Measurements from ENCODE around the gene KAT5. TPM values are rescaled to one million over a fixed set of nuclear protein-coding genes. Genes with fewer than 3 reads are reported as not detected.

The KAT5 gene
- total and polyA plus RNA-seq, 2 of the 13 experiments (the other 11 are each of a cell fraction or from before 2014, with no cell fraction given) = 35.2 to 48.3 TPM

DNA sequence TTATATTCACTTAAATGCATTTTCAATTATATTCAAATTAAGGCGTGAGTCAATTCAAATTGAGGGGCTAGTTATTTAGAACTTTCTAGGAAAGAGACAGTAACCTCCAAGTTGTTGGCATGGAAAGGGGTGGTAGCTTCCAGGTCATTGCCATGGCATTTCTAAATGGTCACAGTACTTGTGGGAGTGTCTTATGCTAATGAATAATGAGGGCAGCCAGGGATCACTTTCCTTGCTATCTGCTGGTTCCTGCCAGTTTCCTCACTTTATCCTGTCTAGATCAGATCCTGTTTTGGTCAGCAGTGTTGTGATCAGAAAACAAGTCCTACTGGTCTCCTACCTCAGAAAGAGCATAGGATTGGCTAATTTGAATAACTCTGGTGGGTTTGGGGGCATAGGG lies 30.3 kb downstream of the KAT5 start:
- H3K4me1 ChIP-seq (ENCODE audit: insufficient read depth, low read length) = peaks cover 8% of the 10 kb centered on the region
- ATAC-seq = no peak
- H3K4me2 ChIP-seq (ENCODE audit: low read depth, low read length) = no peak overlapping the region
- no peak for TF ChIP-seq U2AF1 (optimal IDR thresholded peaks at IDR 0.05; ENCODE audit: low read depth, low read length)
- TF ChIP-seq, protein P1, sequence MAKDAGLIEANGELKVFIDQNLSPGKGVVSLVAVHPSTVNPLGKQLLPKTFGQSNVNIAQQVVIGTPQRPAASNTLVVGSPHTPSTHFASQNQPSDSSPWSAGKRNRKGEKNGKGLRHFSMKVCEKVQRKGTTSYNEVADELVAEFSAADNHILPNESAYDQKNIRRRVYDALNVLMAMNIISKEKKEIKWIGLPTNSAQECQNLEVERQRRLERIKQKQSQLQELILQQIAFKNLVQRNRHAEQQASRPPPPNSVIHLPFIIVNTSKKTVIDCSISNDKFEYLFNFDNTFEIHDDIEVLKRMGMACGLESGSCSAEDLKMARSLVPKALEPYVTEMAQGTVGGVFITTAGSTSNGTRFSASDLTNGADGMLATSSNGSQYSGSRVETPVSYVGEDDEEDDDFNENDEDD (CRISPR knock-in tag; IDR thresholded peaks at IDR 0.05; ENCODE audit: borderline replicate concordance) = no peak
- TF ChIP-seq, protein P2, sequence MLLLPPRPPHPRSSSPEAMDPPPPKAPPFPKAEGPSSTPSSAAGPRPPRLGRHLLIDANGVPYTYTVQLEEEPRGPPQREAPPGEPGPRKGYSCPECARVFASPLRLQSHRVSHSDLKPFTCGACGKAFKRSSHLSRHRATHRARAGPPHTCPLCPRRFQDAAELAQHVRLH (CRISPR knock-in tag; IDR thresholded peaks at IDR 0.05; ENCODE audit: borderline replicate concordance, low read depth) = no peak
- no peak for TF ChIP-seq ZNF30 (CRISPR knock-in tag; IDR thresholded peaks at IDR 0.05)
- no peak overlapping the region for H2AFZ ChIP-seq (ENCODE audit: low read length)
- BruUV-seq (replicated peaks) = no TSS peak
- ChIA-PET CTCF (ENCODE audit: low intra/inter-chr PET ratio, low total read pairs) (no interaction called here), POLR2A (no interaction called here)
- H3K9ac ChIP-seq (ENCODE audit: insufficient read depth, low read depth, low read length) = no peak overlapping the region
- 61% methylated on average over 1 of the region's 1 CpG for WGBS (ENCODE audit: low lambda C conversion rate)
- DNase-seq (ENCODE audit: low spot score) = no peak
- H3K27me3 ChIP-seq (ENCODE audit: control insufficient read depth in 1 of 2, insufficient read depth in 2 of 2, low read length in 2 of 2) = no peaks in the 10 kb centered on the region
- no peaks in the 10 kb centered on the region for H3K79me2 ChIP-seq (ENCODE audit: insufficient read depth, low read length)
- no peak overlapping the region for H3K27ac ChIP-seq (ENCODE audit: extremely low read length, insufficient read depth, low read length)
- intact Hi-C loops (cut with micrococcal nuclease; ENCODE audit: unreplicated experiment) = no loop called here
- no peaks in the 10 kb centered on the region for H3K9me3 ChIP-seq (ENCODE audit: low read length)
- H3K4me3 ChIP-seq (replicated peaks in 1 of 3; ENCODE audit: insufficient read depth in 1 of 3, low read depth in 2 of 3, low read length in 3 of 3) = no peak overlapping the region
- in situ Hi-C loops (cut with HindIII; ENCODE audit: extremely low pct_ligation_motif_present, low pct_unique_long_range_greater_than_20kb) = loop anchor here (5.0 kb wide), 1 partner anchor 75 kb away; no protein-coding TSS in a partner anchor
- H3K36me3 ChIP-seq (replicated peaks in 1 of 2; ENCODE audit: control insufficient read depth in 1 of 2, insufficient read depth in 2 of 2, low read length in 2 of 2) = no peaks in the 10 kb centered on the region
- FAIRE-seq = no peak
- H4K20me1 ChIP-seq (ENCODE audit: insufficient read depth, low read length) = no peaks in the 10 kb centered on the region

DNA sequence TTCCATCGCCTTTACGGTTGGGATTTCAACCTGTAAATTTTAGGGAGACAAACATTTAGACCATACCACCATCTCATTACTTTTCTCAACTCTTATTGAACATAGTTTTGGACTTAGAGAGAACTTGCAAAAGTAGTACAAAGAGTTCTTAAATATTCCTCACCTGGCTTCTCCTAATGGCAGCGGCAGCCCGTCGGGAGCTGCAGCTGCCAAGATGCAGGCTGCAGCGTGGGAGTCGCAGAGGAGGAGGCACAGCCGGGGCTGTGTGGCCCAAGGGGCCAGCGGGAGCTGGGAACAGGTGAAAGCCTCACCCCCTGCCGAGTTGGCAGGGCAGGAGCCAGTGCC lies 31.6 kb downstream of the KAT5 start:
- intact Hi-C loops (cut with micrococcal nuclease; ENCODE audit: unreplicated experiment) = loop anchor here (1.0 kb wide), 1 partner anchor 75 kb away; no protein-coding TSS in a partner anchor
- no TSS peak for BruUV-seq (replicated peaks)
- no peak overlapping the region for H2AFZ ChIP-seq (ENCODE audit: low read length)
- TF ChIP-seq MEIS2 (CRISPR knock-in tag; IDR thresholded peaks at IDR 0.05) (no peak), ZNF781 (CRISPR knock-in tag; IDR thresholded peaks at IDR 0.05; ENCODE audit: borderline replicate concordance, not compliant biosample characterization) (no peak), HNF4A (CRISPR knock-in tag; IDR thresholded peaks at IDR 0.05) (no peak), ZNF562 (CRISPR knock-in tag; IDR thresholded peaks at IDR 0.05; ENCODE audit: borderline replicate concordance) (no peak), MED8 (CRISPR knock-in tag; IDR thresholded peaks at IDR 0.05; ENCODE audit: insufficient replicate concordance) (no peak), SIN3A (IDR thresholded peaks at IDR 0.05; ENCODE audit: borderline replicate concordance, low read depth, low read length) (no peak), HNRNPUL1 (IDR thresholded peaks at IDR 0.05; ENCODE audit: low read depth, low read length) (no peak), NFE2L2 (IDR thresholded peaks at IDR 0.05; ENCODE audit: low read length) (no peak), ZNF672 (CRISPR knock-in tag; IDR thresholded peaks at IDR 0.05) (no peak), NFKB2 (CRISPR knock-in tag; IDR thresholded peaks at IDR 0.05; ENCODE audit: borderline replicate concordance) (no peak)
- TF ChIP-seq, protein P3, sequence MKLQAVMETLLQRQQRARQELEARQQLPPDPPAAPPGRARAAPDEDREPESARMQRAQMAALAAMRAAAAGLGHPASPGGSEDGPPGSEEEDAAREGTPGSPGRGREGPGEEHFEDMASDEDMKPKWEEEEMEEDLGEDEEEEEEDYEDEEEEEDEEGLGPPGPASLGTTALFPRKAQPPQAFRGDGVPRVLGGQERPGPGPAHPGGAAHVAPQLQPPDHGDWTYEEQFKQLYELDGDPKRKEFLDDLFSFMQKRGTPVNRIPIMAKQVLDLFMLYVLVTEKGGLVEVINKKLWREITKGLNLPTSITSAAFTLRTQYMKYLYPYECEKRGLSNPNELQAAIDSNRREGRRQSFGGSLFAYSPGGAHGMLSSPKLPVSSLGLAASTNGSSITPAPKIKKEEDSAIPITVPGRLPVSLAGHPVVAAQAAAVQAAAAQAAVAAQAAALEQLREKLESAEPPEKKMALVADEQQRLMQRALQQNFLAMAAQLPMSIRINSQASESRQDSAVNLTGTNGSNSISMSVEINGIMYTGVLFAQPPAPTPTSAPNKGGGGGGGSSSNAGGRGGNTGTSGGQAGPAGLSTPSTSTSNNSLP (IDR thresholded peaks at IDR 0.05; ENCODE audit: low read depth, low read length) = no peak

More for the DNA sequence above, 31.6 kb downstream of the KAT5 start:
- CTCF ChIA-PET (ENCODE audit: low intra/inter-chr PET ratio, low total read pairs) = interaction anchor here (1.7 to 2.5 kb wide), 4 partner anchors 26 to 246 kb away, joined by 4 to 57 read pairs (median 10); partner anchors contain the start of gene KAT5
- H3K4me1 ChIP-seq (ENCODE audit: insufficient read depth, low read length) = peaks cover 8% of the 10 kb centered on the region
- no peaks in the 10 kb centered on the region for H3K9me3 ChIP-seq (ENCODE audit: low read length)
- peak overlapping the region in 1 of 3 experiments; percentile 56; a peak in 1 of 6 replicates for H3K4me3 ChIP-seq (replicated peaks in 1 of 3; ENCODE audit: insufficient read depth in 1 of 3, low read depth in 2 of 3, low read length in 3 of 3)
- H3K36me3 ChIP-seq (replicated peaks in 1 of 2; ENCODE audit: control insufficient read depth in 1 of 2, insufficient read depth in 2 of 2, low read length in 2 of 2) = no peaks in the 10 kb centered on the region
- POLR2A ChIA-PET = interaction anchor here (0.6 to 2.5 kb wide), 9 partner anchors 23 to 237 kb away, joined by 3 to 15 read pairs (median 6); partner anchors contain the start of genes AP5B1, CCDC85B, KAT5 and MUS81
- FAIRE-seq (no peak), DNase-seq (ENCODE audit: low spot score) (no peak), ATAC-seq (no peak; the same call in 2 of the 3 replicates)
- H3K27ac ChIP-seq (ENCODE audit: extremely low read length, insufficient read depth, low read length) = no peak overlapping the region
- 33% methylated on average over 9 of the region's 10 CpGs for WGBS (ENCODE audit: low lambda C conversion rate)
- H3K27me3 ChIP-seq (ENCODE audit: control insufficient read depth in 1 of 2, insufficient read depth in 2 of 2, low read length in 2 of 2) = no peaks in the 10 kb centered on the region
- H3K79me2 ChIP-seq (ENCODE audit: insufficient read depth, low read length) = no peaks in the 10 kb centered on the region
- in situ Hi-C loops (cut with HindIII; ENCODE audit: extremely low pct_ligation_motif_present, low pct_unique_long_range_greater_than_20kb) = loop anchor here (5.0 kb wide), 1 partner anchor 74 kb away; no protein-coding TSS in a partner anchor
- H3K4me2 ChIP-seq (ENCODE audit: low read depth, low read length) = peak overlapping the region; percentile 77
- no peak overlapping the region for H3K9ac ChIP-seq (ENCODE audit: insufficient read depth, low read depth, low read length)
- H4K20me1 ChIP-seq (ENCODE audit: insufficient read depth, low read length) = no peaks in the 10 kb centered on the region
